ENCODE measurements around the gene GLA.

Gene GLA

GRCh38 chrX:101410461-101410860 is 2.7 kb upstream of the GLA start:
- H3K27ac ChIP-seq (ENCODE audit: low read length), result no peak overlapping the region
- no peaks in the 10 kb centered on the region for H3K9me3 ChIP-seq (ENCODE audit: insufficient read depth, low read length)
- TF ChIP-seq CTCF (IDR thresholded peaks at IDR 0.05; ENCODE audit: low read depth, low read length), result no peak
- TF ChIP-seq EZH2phosphoT487 (IDR thresholded peaks at IDR 0.05; ENCODE audit: low read depth), result no peak
- H3K9ac ChIP-seq (ENCODE audit: low read length), result no peak overlapping the region
- H3K4me3 ChIP-seq (ENCODE audit: low read length), result no peak overlapping the region
- peaks cover 22% of the 10 kb centered on the region for H3K36me3 ChIP-seq (replicated peaks; ENCODE audit: low read depth, low read length)
- H2AFZ ChIP-seq (ENCODE audit: low read depth, low read length), result no peak overlapping the region
- peaks cover 25% of the 10 kb centered on the region; the same call in 1 of the 2 replicates for H4K20me1 ChIP-seq (ENCODE audit: insufficient read depth, low read length)
- H3K79me2 ChIP-seq (ENCODE audit: low read length), result peaks cover 74% of the 10 kb centered on the region
- H3K27me3 ChIP-seq (ENCODE audit: low read depth, low read length), result no peaks in the 10 kb centered on the region
- 0 out of 2 replicates have a peak overlapping the region, but pooled peaks have one; percentile 7 for H3K4me2 ChIP-seq (ENCODE audit: low read length)
- H3K4me1 ChIP-seq (ENCODE audit: low read length), result peaks cover 34% of the 10 kb centered on the region

GRCh38 chrX:101409043-101409442 is 1.3 kb upstream of the GLA start:
- Histone ChIP-seq H2AFZ (ENCODE audit: low read depth, low read length) (no peak overlapping the region), H3K9ac (ENCODE audit: low read length) (peak overlapping the region; percentile 96), H3K27me3 (ENCODE audit: low read depth, low read length) (no peaks in the 10 kb centered on the region), H3K4me3 (ENCODE audit: low read length) (peak overlapping the region; percentile 99), H4K20me1 (ENCODE audit: insufficient read depth, low read length) (peaks cover 25% of the 10 kb centered on the region; the same call in 1 of the 2 replicates), H3K36me3 (replicated peaks; ENCODE audit: low read depth, low read length) (peaks cover 23% of the 10 kb centered on the region), H3K4me1 (ENCODE audit: low read length) (peaks cover 23% of the 10 kb centered on the region), H3K4me2 (ENCODE audit: low read length) (peak overlapping the region; percentile 90), H3K79me2 (ENCODE audit: low read length) (peaks cover 83% of the 10 kb centered on the region), H3K27ac (ENCODE audit: low read length) (peak overlapping the region; percentile 90), H3K9me3 (ENCODE audit: insufficient read depth, low read length) (no peaks in the 10 kb centered on the region)
- TF ChIP-seq EZH2phosphoT487 (IDR thresholded peaks at IDR 0.05; ENCODE audit: low read depth), result no peak
- TF ChIP-seq CTCF (IDR thresholded peaks at IDR 0.05; ENCODE audit: low read depth, low read length), result no peak

DNA sequence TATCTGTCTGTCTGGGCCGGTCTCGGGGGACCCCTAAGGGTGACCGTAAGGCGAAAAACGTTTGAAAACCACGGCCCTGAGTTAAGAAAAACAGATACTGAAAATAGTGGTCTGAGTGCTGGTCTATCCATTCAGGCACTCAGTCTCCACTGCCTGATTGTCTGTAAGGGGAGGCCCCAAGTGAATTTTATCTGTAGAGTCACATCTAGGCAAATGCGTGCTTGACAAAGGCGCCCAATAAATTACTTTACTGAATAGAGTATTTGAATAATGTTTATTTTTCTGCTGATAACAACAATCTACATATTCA is 762 bp upstream of the GLA start:
- Histone ChIP-seq H3K4me1 (ENCODE audit: low read length) (peaks cover 23% of the 10 kb centered on the region), H3K27me3 (ENCODE audit: low read depth, low read length) (no peaks in the 10 kb centered on the region), H3K79me2 (ENCODE audit: low read length) (peaks cover 81% of the 10 kb centered on the region), H2AFZ (ENCODE audit: low read depth, low read length) (no peak overlapping the region), H3K4me3 (ENCODE audit: low read length) (peak overlapping the region; percentile 99), H3K9ac (ENCODE audit: low read length) (peak overlapping the region; percentile 96), H3K27ac (ENCODE audit: low read length) (peak overlapping the region; percentile 90), H3K9me3 (ENCODE audit: insufficient read depth, low read length) (no peaks in the 10 kb centered on the region), H3K4me2 (ENCODE audit: low read length) (peak overlapping the region; percentile 90), H4K20me1 (ENCODE audit: insufficient read depth, low read length) (peaks cover 25% of the 10 kb centered on the region; the same call in 1 of the 2 replicates), H3K36me3 (replicated peaks; ENCODE audit: low read depth, low read length) (peaks cover 26% of the 10 kb centered on the region)
- TF ChIP-seq CTCF (IDR thresholded peaks at IDR 0.05; ENCODE audit: low read depth, low read length), result no peak
- TF ChIP-seq EZH2phosphoT487 (IDR thresholded peaks at IDR 0.05; ENCODE audit: low read depth), result no peak

DNA sequence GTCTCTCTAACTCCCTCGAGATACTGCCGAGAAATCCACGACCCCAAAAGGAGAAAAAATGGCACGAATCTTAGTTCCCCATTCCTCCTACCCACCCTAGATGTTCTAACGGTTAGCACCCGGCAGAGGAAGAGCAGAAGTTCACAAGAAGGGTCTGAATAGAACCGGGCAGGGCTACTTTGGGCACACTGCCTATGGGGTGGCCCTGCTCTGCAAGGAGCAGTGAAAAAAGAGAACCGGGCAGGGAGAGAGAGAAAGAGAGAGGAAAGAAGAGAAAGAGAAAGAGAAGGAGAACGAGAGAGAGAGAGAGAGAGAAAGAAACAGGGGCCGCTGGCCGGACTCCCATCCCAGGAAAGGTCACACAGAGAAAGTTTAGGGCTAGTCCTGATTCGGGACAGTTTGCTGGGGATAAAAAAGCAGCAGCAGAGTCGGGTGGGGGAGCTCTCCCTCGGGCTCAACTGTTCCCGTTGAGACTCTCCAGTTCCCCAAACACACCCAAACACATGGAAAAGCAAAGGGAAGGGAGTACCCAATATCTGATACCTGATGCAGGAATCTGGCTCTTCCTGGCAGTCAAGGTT is 468 bp downstream of the GLA start:
- peak overlapping the region; percentile 34; the same call in 1 of the 2 replicates for H2AFZ ChIP-seq (ENCODE audit: low read depth, low read length)
- peaks cover 23% of the 10 kb centered on the region for H3K4me1 ChIP-seq (ENCODE audit: low read length)
- H4K20me1 ChIP-seq (ENCODE audit: insufficient read depth, low read length), result peaks cover 21% of the 10 kb centered on the region; the same call in 1 of the 2 replicates
- no peak for TF ChIP-seq EZH2phosphoT487 (IDR thresholded peaks at IDR 0.05; ENCODE audit: low read depth)
- TF ChIP-seq CTCF (IDR thresholded peaks at IDR 0.05; ENCODE audit: low read depth, low read length), result no peak
- H3K79me2 ChIP-seq (ENCODE audit: low read length), result peaks cover 72% of the 10 kb centered on the region
- peaks cover 22% of the 10 kb centered on the region for H3K36me3 ChIP-seq (replicated peaks; ENCODE audit: low read depth, low read length)
- H3K27ac ChIP-seq (ENCODE audit: low read length), result peak overlapping the region; percentile 74
- peak overlapping the region; percentile 81 for H3K4me2 ChIP-seq (ENCODE audit: low read length)
- H3K9ac ChIP-seq (ENCODE audit: low read length), result peak overlapping the region; percentile 90
- H3K4me3 ChIP-seq (ENCODE audit: low read length), result peak overlapping the region; percentile 99
- no peaks in the 10 kb centered on the region for H3K27me3 ChIP-seq (ENCODE audit: low read depth, low read length)
- H3K9me3 ChIP-seq (ENCODE audit: insufficient read depth, low read length), result no peaks in the 10 kb centered on the region

Measured in OCI-LY3 (cell line).